Stimulated activated CD8-positive, alpha-beta memory T cell treated with anti-CD3 and anti-CD28 coated beads, Interleukin-4, amount 100 ng/mL, for 1 hour (primary cell): ENCODE results near the gene LRRC70.
"Not testable (repeated sequence)": the region's sequence is repeated elsewhere in the genome, so short reads cannot be mapped to it uniquely, and the experiment has no call there.

Experiments used
- DNase-seq, 2 donors: peaks; one replicate each; pipeline ENCODE4 v3.0.0-alpha.2; 2020; ENCODE audit warnings: low read depth in 2 of 2, low spot score in 1 of 2

The LRRC70 gene

GRCh38 chr5:62578540-62578939 lies at the start of gene LRRC70:
Gene LRRC70 (plus strand): TSS chr5:62578819. CDS start chr5:62579439, 620 bp downstream.
- no peak for DNase-seq

- DNase-seq = no peak
These were observed 45.0 kb upstream of the LRRC70 start for GRCh38 chr5:62533597-62533996.

GRCh38 chr5:62534461-62535236 lies 44.0 kb upstream of the LRRC70 start:
- DNase-seq = no peak

DNA sequence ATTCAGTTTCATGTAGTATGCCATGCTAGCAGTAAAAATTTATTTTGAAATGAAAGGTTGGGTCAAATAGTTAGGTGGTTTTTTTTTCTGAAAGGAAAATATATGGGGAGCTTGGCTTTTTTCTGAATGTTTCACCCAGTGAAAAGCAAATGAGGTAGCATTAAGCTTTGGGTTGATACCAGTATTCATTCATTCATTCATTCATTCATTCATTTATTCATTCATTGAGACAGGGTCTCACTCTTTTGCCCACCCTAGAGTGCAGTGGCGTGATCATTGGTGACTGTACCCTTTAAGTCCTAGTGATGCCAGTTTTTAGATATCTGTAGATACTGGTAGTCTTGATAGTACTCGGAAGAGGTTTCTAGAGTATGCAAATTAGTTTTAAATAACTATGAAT lies 42.4 kb upstream of the LRRC70 start:
- DNase-seq = no peak

GRCh38 chr5:62536783-62537182 lies 41.8 kb upstream of the LRRC70 start:
- DNase-seq = no peak

- DNase-seq = no peak
These were observed 40.3 kb upstream of the LRRC70 start for GRCh38 chr5:62538017-62538942.

DNA sequence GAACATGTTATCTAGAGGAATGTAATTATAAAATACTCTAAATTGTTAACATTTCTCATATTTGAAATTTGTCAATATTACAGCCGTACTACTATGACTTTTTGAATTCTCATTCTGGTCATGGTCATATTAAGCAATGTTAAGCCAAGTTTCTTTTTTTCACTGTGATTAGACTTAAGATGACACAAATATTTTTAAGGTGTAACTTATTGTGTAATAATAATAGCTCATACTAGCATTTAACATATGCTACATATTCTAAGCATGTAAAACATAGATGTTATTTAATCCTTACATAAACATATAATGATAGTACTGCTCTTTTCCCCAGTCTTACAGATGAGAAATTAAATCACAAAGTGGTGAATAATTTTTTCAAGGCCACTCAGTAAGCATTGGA lies 35.9 kb upstream of the LRRC70 start:
- no peak for DNase-seq

GRCh38 chr5:62547945-62548630 lies 30.5 kb upstream of the LRRC70 start:
- DNase-seq = no peak

DNA sequence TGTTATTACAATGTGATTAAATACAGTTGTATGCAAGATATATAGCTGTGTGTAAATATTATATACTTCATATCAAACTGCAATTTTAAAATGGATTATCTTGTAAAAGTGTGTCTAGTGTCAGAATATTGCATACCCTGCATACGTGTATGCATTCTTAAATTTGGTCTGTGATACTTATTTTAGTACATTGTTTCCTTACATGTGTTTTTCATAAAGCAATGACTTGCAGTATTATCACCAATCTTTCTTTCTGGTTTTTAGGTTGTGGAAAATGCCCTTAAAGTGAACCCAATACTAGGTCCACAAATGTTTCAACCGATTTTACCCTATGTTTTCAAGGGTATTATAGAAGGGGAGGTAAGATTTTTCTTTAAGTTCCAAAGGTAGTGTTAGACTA lies 28.5 kb upstream of the LRRC70 start:
- no peak for DNase-seq

DNA sequence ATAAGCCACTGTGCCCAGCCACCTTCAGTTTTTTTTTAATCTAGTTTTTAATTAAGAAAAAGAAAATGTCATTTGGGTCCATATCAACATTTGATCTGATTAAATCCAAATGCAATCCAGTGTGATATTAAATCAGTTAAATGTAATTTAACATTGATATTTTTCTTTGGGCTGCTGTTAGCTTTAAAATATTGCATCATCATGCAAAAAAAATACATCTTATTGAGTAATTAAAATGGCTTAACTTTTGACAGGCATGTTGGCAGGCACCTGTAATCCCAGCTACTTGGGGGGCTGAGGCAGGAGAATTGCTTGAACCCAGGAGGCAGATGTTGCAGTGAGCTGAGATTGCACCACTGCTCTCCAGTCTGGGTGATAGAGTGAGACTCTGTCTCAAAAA lies 22.7 kb upstream of the LRRC70 start:
- no peak for DNase-seq

DNA sequence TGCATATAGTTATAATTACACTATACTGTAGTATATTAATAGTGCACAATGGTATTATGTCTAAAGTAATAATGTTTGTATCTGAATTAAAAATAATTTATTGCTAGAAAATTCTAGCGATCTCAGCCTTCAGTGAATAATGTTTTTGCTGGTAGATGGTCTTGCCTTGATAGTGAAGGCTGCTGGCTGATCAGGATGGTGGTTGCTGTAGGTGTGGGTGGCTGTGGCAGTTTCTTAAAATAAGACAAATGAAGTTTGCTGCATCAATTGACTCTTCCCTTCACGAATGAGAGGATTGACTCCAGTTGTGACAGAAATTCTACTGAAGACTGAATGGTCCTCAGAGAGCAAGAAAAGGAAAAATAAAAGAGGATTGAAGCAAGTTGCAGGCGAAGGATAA lies 19.7 kb upstream of the LRRC70 start:
- no peak for DNase-seq

- no peak for DNase-seq
These were observed 17.8 kb upstream of the LRRC70 start for GRCh38 chr5:62560786-62561185.

DNA sequence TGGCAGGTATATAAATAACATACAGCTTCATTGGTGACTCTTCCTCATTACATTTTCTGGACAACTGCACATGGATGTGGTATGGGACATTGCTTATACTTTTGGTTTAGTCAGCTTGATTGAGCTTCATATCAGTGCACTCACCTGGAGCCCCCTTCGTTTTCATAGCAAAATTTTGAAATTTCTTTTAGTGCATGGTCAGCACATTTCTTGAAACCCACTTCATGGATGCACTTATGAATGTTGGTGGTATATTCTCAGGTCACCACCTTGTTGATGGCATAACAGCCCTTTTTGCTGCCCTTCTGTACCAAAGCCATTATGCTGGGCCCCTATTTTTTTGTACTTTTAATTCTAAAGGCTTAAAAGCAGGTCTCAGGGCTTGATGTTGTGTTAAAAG lies 16.7 kb upstream of the LRRC70 start:
- DNase-seq = no peak

DNA sequence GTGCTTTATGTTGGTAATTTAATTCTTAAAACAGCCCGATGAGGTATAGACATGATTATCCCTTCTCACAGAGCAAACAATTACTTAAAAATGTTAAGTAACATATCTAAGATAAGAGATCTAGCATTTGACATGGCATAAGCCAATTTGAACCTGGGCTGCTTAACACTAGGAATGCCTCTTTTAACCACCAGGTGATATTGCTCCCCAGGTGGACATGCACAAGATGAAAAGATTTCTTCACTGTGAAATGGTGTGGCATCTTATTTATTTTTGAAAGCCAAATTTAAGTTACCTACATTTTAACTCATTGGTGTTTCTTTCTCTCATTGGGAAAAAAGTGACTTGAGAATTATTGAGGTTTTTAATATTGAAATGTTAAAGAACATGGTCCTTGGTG lies 15.8 kb upstream of the LRRC70 start:
- no peak for DNase-seq

GRCh38 chr5:62564101-62564500 lies 14.5 kb upstream of the LRRC70 start:
- no peak for DNase-seq

DNA sequence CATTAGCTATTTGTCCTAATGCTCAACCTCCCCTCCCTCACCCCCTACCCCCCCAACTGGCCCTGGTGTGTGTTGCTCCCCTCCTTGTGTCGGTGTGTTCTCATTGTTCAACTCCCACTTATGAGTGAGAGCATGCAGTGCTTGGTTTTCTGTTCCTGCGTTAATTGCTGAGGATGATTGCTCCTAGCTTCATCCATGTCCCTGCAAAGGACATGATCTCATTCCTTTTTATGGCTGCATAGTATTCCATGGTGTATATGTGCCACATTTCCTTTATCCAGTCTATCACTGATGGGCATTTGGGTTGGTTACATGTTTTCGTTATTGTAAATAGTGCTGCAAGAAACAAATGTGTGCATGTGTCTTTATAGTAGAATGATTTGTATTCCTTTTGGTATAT lies 12.9 kb upstream of the LRRC70 start:
- DNase-seq = not testable (repeated sequence)

DNA sequence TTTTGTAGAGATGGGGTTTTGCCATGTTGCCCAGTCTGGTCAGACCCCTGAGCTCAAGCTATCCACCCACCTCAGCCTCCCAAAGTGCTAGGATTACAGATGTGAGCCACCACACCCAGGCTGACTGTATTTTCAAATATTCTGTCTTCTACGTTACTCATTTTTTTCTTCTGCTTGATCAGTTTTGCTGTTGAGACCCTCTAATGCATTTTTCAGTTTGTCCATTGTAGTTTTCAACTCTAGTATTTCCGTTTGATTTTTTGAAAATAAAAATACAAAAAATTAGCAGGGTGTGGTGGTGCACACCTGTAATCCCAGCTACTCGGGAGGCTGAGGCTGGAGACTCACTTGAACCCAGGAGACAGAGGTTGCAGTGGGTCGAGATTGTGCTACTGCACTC lies 10.5 kb upstream of the LRRC70 start:
- no peak for DNase-seq

- no peak for DNase-seq
These were observed 9.7 kb upstream of the LRRC70 start for GRCh38 chr5:62568800-62569432.

- no peak for DNase-seq
These were observed 9.1 kb upstream of the LRRC70 start for GRCh38 chr5:62569470-62569869.

DNA sequence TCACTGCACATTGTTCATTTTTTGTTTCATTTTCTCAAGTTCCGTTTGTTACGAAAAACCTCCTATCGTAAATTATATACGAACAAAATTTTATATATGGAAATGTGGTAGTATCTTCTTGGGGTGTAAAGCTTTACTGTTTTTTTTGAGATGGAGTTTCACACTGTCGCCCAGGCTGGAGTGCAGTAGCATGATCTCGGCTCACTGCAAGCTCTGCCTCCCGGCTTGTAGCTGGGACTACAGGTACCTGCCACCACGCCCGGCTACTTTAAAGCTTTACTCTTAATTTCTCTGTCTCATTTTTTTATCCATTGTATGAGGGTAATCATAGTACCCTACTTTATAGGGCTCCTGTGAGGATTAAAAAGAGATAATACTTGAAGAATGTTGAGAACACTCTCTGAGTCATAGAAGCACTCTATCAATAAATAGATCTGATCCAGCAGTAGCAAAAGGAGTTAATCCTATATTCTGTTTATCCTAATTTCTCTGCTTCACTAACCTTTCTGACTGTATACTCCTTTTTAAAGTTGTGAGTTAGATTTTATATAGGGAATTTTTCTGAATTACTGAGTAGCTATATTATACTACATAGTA lies 5.6 kb upstream of the LRRC70 start:
- no peak for DNase-seq

DNA sequence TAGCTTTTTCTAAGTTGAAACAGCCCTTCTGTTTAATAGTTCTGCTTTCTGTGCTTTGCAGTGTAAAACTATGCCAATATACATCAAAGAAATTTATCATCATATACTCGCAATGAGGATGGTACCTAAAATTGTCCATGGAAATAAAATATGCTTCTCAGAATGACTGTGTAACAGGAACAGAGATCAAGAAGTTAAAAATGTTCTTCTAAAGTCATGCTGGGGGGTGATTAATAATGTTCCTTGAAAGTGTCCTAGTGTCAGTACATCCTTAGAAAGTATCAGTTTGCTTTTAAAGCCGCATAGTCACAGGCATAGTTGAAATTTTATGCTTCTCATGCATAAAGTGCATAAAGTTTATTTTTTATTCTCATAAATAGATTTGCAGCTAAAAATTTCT lies 4.0 kb upstream of the LRRC70 start:
- no peak for DNase-seq
